Measurements from ENCODE around the gene LINGO1.

LINGO1 gene

DNA sequence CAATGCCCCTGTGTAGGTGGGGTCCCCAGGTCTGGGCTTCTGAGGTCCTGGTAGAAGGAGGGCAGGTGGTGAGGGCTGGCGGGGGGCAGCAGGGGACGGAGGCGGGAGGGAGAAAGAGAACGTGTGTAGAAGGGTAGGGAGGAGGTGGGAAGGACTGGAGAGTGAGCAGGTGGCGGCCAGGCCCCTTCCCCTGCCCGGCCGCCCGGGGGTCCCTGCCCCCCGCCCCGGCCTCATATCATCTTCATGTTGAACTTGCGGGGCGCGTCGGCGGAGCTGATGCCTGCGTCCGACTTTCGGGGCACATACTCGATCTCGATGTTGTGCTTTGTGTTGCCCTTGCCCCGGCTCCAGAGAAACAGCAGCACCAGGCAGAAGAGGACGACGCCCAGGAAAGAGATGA is 18.9 kb downstream of the LINGO1 start:
- no peak for TF ChIP-seq CTCF (IDR thresholded peaks at IDR 0.05; ENCODE audit: extremely low read depth, insufficient read depth, missing control alignments)
- in situ Hi-C loops (cut with MboI; ENCODE audit: low pct_unique_long_range_greater_than_20kb, low sequenced_read_pairs, unreplicated experiment), result no loop called here
- DNase-seq (ENCODE audit: low spot score), result no peak

DNA sequence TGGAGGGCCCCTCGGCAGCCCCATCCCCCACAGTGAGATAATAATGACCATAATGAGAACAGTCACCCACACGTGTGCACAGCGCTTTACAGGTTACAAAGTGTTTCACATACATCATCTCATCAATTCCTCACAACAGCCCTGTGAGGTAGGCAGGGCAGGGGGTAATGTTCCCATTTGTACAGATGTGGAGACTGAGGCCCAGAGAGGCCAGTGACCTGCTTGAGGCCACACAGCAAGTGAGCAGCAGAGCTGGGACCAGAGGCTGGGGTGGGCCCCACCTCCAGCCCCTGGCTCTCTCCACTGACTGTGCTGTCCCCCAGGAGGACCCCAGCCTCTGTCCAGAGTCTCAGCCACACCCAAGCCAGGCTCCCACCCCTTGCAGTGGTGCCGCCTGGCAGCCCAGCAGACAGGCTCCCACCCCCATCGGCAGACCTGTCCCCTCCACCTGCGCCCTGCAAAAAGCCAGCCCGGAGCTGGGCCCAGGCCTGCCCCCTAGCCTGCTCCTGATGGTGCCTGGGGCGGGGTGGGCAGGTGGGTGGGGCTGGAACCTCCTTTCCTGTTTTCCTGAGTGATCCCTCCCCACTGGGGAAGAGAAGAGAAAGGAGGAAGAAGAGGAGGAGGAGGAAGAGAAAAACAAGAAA is 19.6 kb downstream of the LINGO1 start:
- in situ Hi-C loops (cut with MboI; ENCODE audit: low pct_unique_long_range_greater_than_20kb, low sequenced_read_pairs, unreplicated experiment), result no loop called here
- TF ChIP-seq CTCF (IDR thresholded peaks at IDR 0.05; ENCODE audit: extremely low read depth, insufficient read depth, missing control alignments), result no peak
- no peak for DNase-seq (ENCODE audit: low spot score)

DNA sequence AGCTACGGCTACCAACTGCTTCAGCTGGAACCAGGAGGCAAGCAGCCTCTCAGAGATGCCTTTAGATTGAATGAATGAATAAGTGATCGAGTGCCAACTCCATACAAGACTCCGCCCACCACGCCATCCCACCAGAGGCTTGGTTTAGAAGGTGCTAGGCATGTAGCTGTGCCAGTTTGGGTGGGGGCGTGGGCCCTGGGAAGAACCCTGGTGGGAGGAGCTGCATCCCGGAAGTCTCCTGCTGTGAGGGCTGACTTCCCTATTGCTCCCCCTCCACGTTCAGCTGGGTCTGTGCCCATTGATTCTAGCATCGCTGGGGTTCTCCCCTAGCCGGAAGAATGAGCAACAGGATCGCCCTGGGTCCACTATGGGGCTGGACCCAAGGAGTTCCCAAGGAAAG is 20.9 kb downstream of the LINGO1 start:
- no peak for DNase-seq (ENCODE audit: low spot score)
- no peak for TF ChIP-seq CTCF (IDR thresholded peaks at IDR 0.05; ENCODE audit: extremely low read depth, insufficient read depth, missing control alignments)
- in situ Hi-C loops (cut with MboI; ENCODE audit: low pct_unique_long_range_greater_than_20kb, low sequenced_read_pairs, unreplicated experiment), result no loop called here

DNA sequence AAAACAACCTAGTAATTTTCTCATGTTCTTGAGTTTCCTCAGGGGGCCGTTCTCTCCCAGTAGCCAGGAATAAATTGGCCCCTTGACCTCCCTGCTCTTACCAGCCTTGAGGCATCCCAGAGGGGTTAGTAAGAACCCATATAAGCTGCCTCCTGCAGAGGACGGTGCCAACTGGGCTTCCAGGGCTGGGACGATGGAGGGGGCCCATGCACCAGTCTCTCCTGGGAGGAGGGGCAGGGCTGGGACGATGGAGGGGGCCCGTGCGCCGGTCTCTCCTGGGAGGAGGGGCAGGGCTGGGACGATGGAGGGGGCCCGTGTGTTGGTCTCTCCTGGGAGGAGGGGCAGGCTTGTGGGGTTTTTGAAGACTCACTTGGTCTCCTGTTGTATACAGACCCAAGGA is 22.0 kb downstream of the LINGO1 start:
- TF ChIP-seq CTCF (IDR thresholded peaks at IDR 0.05; ENCODE audit: extremely low read depth, insufficient read depth, missing control alignments), result no peak
- in situ Hi-C loops (cut with MboI; ENCODE audit: low pct_unique_long_range_greater_than_20kb, low sequenced_read_pairs, unreplicated experiment), result no loop called here
- DNase-seq (ENCODE audit: low spot score), result no peak

GRCh38 chr15:77609558-77609957 is 23.2 kb downstream of the LINGO1 start:
- DNase-seq (ENCODE audit: low spot score), result no peak
- no peak for TF ChIP-seq CTCF (IDR thresholded peaks at IDR 0.05; ENCODE audit: extremely low read depth, insufficient read depth, missing control alignments)
- in situ Hi-C loops (cut with MboI; ENCODE audit: low pct_unique_long_range_greater_than_20kb, low sequenced_read_pairs, unreplicated experiment), result no loop called here

DNA sequence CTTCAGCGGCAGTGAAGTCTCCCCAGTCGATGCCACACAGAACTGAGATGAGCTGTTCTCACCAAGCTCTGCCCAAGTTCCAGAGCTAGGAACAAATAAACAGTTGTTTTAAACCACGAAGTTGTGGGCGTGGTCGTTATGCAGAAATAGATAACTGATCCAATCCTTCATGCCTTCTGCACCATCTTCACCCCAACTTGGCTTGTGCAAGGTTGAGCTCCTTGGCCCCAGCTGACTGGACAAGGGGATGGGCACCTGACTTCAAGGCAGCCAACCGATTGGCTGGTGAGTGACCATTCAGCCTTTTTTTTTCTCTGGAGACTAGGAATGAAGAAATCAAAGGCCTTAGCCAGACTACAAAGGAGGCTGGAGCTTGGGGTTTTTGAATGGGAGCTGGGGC is 23.9 kb downstream of the LINGO1 start:
- in situ Hi-C loops (cut with MboI; ENCODE audit: low pct_unique_long_range_greater_than_20kb, low sequenced_read_pairs, unreplicated experiment), result no loop called here
- DNase-seq (ENCODE audit: low spot score), result no peak
- no peak for TF ChIP-seq CTCF (IDR thresholded peaks at IDR 0.05; ENCODE audit: extremely low read depth, insufficient read depth, missing control alignments)

GRCh38 chr15:77607894-77608261 is 24.8 kb downstream of the LINGO1 start:
- no peak for TF ChIP-seq CTCF (IDR thresholded peaks at IDR 0.05; ENCODE audit: extremely low read depth, insufficient read depth, missing control alignments)
- in situ Hi-C loops (cut with MboI; ENCODE audit: low pct_unique_long_range_greater_than_20kb, low sequenced_read_pairs, unreplicated experiment), result no loop called here
- DNase-seq (ENCODE audit: low spot score), result no peak
